ENCODE data around the gene PDSS2.
"Not testable (repeated sequence)": the region's sequence is repeated elsewhere in the genome, so short reads cannot be mapped to it uniquely, and the experiment has no call there.

The PDSS2 gene

GRCh38 chr6:107416145-107416544, 43.2 kb downstream of the PDSS2 start:
- DNase-seq (ENCODE audit: low spot score), result no peak

- DNase-seq (ENCODE audit: low spot score), result no peak
These were observed 45.3 kb downstream of the PDSS2 start for GRCh38 chr6:107413966-107414645.

DNA sequence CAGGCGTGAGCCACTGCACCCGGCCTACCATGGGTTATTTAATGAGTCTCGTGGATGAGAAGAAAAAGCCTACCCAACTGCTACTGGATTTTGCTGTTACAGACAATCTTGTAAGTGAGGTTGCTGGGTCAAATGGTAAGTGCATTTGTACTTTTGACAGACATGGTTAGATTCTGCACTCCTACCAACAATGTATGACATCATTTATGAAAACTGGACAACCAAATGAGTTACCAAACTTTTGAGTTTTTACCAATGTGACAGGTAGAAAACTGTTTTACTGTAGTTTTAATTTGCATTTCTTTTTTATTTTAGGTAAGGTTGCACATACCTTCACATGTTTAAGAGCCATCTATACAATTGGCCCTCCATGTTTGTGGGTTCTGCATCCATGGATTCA, 48.2 kb downstream of the PDSS2 start:
- no peak for DNase-seq (ENCODE audit: low spot score)

DNA sequence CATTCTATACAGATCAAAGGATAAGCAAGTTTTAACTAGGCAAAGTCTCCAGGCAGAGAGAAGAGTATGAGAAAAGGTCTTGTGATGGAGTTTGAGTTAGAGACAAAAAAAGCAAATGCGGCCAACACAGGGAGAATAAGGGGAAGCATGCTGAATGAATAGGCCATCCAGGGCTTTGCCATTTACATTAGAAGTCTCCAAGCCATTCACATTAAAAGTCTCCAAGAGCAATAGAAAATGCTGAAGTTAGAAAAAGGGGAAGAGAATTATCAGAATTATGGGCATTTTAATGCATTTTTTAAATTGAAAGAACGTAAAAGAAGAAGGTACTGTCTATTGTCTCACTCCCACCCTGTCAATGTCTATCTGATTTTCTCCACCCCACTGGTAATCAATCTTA, 49.4 kb downstream of the PDSS2 start:
- no peak for DNase-seq (ENCODE audit: low spot score)

- no peak for DNase-seq (ENCODE audit: low spot score)
These were observed 50.6 kb downstream of the PDSS2 start for GRCh38 chr6:107408714-107409113.

- no peak for DNase-seq (ENCODE audit: low spot score)
These were observed 54.4 kb downstream of the PDSS2 start for GRCh38 chr6:107405002-107405401.

DNA sequence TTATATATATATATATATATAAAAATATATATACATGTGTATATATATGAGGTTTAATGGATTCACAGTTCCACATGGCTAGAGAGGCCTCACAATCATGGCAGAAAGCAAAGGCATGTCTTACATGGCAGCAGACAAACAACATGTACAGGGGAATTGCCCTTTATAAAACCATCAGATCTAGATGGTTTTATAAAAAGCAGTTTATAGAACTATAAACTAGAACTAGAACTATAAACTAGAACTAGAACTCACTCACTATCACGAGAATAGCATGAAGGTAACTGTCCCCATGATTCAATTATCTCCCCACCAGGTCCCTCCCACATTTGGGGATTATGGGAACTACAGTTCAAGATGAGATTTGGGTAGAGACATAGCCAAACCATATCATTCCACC, 56.8 kb downstream of the PDSS2 start:
- DNase-seq (ENCODE audit: low spot score), result no peak

DNA sequence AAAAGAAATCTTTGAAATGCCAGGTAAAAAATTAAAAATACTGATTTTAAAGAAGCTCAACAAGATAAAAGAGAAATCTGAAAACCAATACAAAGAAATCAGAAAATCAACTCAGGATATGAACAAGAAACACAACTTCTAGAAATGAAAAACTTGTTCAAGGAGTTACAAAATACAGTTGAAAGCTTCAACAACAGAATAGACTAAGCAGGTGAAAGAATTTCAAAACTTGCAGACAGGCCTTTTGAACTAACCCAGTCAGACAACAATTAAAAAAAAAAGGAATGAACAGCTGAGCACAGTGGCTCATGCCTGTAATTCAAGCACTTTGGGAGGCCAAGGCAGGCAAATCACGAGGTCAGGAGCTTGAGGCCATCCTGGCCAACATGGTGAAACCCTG, 57.8 kb downstream of the PDSS2 start:
- DNase-seq (ENCODE audit: low spot score), result no peak

DNA sequence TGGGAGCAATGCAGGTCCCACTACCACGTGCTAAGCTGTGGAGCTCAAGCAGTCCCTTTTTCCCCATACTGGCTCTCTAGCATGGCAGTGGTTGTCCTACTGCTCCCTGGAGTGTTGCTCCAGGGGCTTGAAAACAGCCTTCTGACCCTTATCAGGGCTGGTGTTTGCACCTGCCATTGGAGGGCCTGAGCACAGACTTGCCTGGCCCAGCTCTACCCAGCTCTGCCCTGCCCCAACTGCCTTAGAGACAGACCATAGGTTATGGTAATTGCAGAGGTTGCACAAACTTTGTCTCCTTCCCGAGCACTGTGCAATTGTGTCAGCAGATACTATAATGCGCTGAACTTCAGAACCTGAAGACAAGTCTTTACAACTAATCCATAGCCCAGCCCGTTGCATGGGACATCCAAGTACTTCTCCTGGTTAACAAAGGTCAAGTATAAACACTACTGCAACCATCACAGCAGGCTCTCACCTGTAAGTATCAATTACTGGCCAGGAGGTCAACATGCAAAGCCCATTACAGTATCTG, 58.7 kb downstream of the PDSS2 start:
- no peak for DNase-seq (ENCODE audit: low spot score)

- no peak for DNase-seq (ENCODE audit: low spot score)
These were observed 59.4 kb downstream of the PDSS2 start for GRCh38 chr6:107399935-107400334.

DNA sequence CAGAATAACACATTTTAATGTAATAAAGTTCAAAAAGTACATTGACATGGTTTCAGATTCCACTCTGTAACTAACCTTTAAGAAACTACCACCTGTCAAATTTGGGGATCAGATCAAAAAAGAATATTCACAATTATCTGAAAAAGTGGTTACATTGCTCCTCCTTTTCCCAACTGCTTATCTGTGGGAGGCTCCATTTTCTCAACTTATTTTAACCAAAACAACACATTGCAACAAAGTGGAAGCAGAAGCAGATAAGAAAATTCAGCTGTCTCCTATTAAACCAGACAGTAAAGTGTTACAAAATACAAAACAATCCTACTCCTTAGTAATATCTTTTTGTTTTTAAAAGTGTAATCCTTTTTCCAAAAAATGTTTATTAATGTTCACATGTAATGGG, 61.4 kb downstream of the PDSS2 start:
- DNase-seq (ENCODE audit: low spot score), result no peak

DNA sequence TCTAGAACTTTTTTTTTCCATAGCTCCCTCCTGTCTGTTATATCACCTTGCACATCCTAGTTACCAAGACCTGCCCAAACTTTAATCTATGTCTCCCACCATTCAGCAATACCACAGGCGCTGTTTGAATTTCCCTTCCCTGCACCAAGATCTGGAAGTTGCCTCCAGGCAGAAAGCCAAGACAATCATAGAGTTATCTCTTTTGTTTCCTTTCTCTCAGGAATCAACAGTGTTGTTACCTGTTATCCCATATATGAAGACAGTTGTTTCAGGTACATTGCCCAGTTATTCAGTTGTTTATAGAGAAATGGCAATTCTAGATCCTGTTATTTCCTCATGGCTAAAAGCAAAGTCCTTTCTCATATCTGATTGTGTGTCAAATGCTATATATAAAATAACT, 63.2 kb downstream of the PDSS2 start:
- DNase-seq (ENCODE audit: low spot score), result no peak

DNA sequence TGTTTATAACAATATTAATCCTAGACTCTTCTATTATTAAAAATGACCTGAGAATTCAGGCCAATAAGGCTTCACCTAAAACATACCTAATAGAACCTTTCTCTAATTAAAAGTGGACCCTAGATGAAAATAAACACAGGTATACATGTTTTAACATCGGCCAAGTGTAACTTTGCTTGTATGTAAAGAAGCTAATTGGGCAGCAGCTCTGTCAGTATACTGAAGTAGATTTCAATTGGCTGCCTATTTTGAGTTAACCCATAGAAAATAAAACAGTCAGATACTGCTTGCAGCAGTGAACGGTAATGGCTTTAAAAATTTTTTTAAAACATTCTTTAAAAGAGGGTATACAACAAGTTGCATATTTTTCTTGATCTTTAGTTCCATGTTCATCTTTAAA, 67.3 kb downstream of the PDSS2 start:
- DNase-seq (ENCODE audit: low spot score), result no peak

DNA sequence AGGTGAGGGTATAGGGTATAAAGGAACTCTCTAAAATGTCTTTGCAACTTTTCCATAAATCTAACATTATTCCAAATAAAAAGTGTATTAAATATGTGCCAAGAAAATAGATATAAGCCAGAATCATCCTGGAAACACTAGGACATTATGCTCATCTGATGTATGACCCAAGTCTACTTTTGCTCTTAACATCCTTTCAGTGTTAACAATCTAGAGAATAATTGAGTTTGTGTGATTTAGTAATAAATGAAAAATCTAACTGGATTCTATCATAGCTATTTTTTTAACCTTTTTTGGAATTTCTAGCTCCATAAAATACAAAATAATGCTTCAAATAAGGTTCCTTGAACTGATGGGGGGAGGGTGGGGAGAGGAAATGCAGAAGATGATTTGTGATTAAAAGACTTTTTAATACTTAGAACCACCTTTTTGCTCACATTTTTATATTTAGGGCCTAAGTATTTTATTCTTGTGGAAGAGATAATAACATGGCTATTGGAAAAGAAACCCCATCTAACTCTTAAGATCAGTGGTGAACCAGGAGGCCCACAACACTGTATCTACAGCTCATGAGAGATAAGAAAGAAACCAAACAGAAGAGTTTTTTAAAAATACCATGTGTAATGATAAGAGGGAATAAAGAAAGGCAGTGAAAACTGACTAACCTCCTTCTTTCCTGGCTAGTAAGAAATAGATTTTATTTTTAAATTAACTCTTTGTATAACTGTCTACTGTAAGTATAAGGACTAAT, 68.5 kb downstream of the PDSS2 start:
- DNase-seq (ENCODE audit: low spot score), result no peak

DNA sequence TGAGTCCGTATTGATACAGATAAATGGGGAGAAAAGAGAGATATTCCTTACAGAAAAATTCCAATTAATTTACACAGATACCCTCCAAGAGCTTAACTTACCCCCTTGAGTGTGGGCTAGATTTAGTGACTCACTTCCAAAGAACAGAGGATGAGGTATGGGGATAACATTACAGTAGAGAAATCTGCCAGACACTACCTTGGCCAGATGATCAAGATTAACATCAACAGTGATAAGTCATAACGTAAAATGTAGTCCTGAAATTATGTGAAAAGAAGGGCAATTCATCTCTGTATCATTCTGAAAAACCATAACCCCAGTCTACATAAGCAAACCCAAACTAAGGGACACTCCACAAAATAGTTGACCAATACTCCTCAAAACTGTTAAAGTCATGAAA, 69.3 kb downstream of the PDSS2 start:
- no peak for DNase-seq (ENCODE audit: low spot score)

DNA sequence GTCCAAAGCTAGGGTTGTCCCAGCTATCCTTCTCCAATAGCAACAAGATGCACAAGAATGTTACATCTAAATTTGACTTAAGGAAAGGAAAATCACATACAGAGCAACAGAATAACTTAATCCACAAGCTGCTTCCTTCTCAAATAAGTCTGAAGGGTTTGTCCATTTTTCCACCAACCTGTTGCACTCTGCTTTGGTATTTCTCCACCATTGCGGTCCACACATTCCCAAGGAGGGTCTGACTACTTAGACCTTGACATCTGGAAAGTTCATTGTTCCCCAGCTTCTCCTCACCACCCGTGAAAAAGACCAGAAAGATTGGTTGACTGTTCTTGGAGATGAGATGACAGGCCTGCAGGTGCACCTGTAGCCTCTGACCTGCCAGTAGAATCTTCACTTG, 72.5 kb downstream of the PDSS2 start:
- DNase-seq (ENCODE audit: low spot score), result no peak

DNA sequence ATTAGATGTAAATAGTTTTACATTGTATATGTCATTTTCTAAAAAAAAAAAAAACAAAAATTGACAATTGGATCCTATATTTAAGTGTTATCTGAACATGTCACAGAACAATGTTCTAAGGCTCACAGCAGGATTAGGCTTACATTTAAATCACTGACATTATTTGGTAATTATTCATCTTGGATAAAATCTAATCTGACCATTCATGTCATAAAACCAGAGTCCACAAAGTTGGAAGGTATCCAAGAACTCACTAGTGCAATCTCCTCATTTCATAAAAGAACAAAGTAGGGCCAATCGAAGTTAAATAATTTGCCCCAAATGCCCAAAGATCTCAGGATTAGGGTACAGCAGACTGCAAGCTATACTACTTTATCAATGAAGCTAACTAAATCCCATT, 73.0 kb downstream of the PDSS2 start:
- DNase-seq (ENCODE audit: low spot score), result no peak

- DNase-seq (ENCODE audit: low spot score), result no peak
These were observed 75.7 kb downstream of the PDSS2 start for GRCh38 chr6:107383705-107384104.

- DNase-seq (ENCODE audit: low spot score), result no peak
These were observed 85.1 kb downstream of the PDSS2 start for GRCh38 chr6:107374264-107374663.

- no peak for DNase-seq (ENCODE audit: low spot score)
These were observed 89.9 kb downstream of the PDSS2 start for GRCh38 chr6:107369493-107369892.

DNA sequence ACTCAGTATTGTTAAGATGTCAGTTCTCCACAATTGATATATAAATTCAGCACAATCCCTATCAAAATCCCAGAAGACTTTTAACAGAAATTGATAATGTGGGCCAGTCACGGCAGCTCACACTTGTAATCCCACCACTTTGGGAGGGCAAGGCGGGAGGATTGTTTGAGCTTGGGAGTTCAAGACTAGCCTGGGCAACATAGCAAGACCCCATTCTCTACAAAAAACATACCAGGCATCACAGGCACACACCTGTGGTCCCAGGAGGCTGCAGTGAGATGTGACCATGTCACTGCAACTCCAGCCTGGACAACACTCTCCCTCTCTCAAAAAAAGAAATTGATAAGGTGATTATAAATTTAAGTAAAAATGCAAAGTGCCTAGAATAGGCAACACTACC, 90.9 kb downstream of the PDSS2 start:
- DNase-seq (ENCODE audit: low spot score), result no peak

DNA sequence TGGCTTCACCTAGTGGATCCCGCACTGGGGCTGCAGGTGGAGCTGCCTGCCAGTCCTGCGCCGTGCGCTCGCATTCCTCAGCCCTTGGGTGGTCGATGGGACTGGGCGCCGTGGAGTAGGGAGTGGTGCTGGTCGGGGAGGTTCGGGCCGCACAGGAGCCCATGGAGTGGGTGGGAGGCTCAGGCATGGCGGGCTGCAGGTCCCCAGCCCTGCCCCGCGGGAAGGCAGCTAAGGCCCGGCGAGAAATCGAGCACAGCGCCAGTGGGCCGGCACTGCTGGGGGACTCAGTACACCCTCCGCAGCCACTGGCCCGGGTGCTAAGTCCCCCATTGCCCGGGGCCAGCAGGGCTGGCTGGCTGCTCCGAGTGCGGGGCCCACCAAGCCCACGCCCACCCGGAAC, 95.2 kb downstream of the PDSS2 start:
- not testable (repeated sequence) for DNase-seq (ENCODE audit: low spot score)

DNA sequence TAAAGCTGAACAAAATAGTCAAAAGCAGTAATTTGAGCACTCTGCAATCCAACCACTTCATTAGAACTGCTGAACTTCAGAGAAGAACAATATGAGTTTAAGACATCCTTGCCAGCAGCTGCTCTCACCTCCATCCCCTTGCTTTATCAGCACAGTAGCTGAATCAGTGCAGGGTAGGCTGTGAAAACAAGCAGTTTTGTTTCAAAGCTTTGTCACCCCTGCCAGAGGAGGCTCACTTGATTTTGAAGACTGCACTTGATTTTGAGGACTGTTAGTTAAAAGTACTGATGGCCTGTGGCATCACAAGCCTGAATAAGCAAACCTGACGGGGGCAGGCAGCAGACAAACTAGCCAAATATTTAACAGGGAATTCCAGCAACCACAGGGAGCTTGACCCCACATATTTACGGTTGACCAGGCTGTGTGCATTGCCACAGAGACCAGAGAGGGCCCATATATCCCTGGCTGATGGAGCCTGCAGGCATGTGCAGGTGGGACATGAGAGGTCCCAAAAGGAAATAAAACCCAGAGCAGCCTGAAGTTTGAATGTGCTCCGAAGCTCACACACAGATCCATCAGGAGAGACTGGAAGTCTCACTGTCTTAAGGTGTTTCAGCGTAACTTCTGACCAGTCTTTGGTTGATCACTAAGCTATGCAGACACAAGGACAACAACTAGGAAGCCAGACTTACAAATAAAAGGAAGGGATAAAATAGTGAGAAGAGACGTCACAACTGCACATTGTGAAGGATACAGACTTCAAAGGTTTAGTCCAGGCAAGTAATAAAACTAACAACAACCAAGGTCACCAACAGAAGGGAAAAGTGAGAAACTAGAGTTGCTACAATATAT, 97.4 kb downstream of the PDSS2 start:
- no peak for DNase-seq (ENCODE audit: low spot score)
